Parathyroid adenoma (tissue), 2 donors: ENCODE data around the gene MEN1.

ENCODE experiments used
- H2AFZ ChIP-seq: fragments of 300-600 bp; sonication (generic); one replicate; pipeline ENCODE4 v1.7.0; 2017; ENCODE audit warnings: antibody characterized with exemption, mild to moderate bottlenecking
- H3K27ac ChIP-seq: fragments of 300-600 bp; sonication (generic); one replicate; pipeline ENCODE4 v1.7.0; 2017
- H3K27me3 ChIP-seq: fragments of 300-600 bp; sonication (generic); one replicate; pipeline ENCODE4 v1.7.0; 2017; ENCODE audit warnings: low read length; ENCODE audit not compliant: control insufficient read depth, insufficient read depth
- H3K36me3 ChIP-seq: fragments of 300-600 bp; sonication (generic); one replicate; pipeline ENCODE4 v1.7.0; 2017; ENCODE audit warnings: low read length; ENCODE audit not compliant: control insufficient read depth, insufficient read depth
- H3K4me1 ChIP-seq: fragments of 300-600 bp; sonication (generic); one replicate; pipeline ENCODE4 v1.7.0; 2017; ENCODE audit warnings: control low read depth
- H3K4me2 ChIP-seq: fragments of 300-600 bp; sonication (generic); one replicate; pipeline ENCODE4 v1.7.0; 2017; ENCODE audit warnings: low read length
- H3K4me3 ChIP-seq: fragments of 300-600 bp; sonication (generic); one replicate; pipeline ENCODE4 v1.7.0; 2017; ENCODE audit warnings: low read depth, low read length
- H3K79me2 ChIP-seq: fragments of 300-600 bp; sonication (generic); one replicate; pipeline ENCODE4 v1.7.0; 2017; ENCODE audit warnings: control low read depth
- H3K9ac ChIP-seq: fragments of 300-600 bp; sonication (generic); one replicate; pipeline ENCODE4 v1.7.0; 2017; ENCODE audit warnings: mild to moderate bottlenecking
- H3K9me3 ChIP-seq: fragments of 300-600 bp; sonication (generic); one replicate; pipeline ENCODE4 v1.7.0; 2017; ENCODE audit warnings: low read length; ENCODE audit not compliant: control insufficient read depth
- TF ChIP-seq, protein P1 (sequence below): fragments of 300-600 bp; sonication (generic); IDR thresholded peaks from one replicate; pipeline ENCODE4 v1.7.0; 2017; ENCODE audit warnings: antibody characterized with exemption, mild to moderate bottlenecking
- donor health status: primary hyperparathyroidism.

The MEN1 gene

DNA sequence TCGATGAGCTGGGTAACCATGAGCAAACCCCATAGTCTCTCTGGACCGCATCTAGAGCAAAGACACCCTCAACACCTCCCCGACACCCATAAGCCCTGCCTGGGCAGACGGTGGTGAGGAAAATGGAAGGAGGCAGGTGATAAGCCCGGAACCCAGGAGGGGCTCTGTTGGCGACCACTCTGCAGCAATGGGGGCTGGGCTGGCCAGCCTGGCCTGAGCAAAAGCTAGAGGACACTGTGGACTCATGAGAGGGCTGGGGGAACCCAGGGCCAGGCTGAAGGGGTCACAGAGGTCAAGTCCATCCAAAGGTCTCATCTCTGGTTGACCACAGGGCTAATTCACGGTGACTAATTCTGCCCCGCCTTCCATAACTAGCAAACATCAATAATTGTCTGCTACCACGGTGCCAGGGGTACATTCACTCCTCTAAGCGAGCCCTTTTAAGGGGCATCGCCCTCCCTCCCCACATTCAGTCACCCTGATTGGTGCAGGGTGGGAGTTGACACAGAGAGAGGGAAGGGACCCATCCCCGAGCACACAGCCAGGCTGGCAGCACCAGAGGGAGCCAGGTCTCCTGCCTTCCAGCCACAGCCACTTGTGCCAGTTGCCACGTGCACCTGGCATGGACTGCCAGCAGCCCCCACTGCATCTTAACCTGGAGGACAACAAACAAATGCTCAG, 54.5 kb downstream of the MEN1 start:
- Histone ChIP-seq H3K9ac (no peak overlapping the region), H3K36me3 (no peaks in the 10 kb centered on the region), H3K79me2 (no peaks in the 10 kb centered on the region), H2AFZ (no peak overlapping the region), H3K4me3 (no peak overlapping the region), H3K4me1 (no peaks in the 10 kb centered on the region), H3K9me3 (no peaks in the 10 kb centered on the region), H3K27ac (no peak overlapping the region), H3K4me2 (no peak overlapping the region), H3K27me3 (no peaks in the 10 kb centered on the region)
- TF ChIP-seq, protein P1, sequence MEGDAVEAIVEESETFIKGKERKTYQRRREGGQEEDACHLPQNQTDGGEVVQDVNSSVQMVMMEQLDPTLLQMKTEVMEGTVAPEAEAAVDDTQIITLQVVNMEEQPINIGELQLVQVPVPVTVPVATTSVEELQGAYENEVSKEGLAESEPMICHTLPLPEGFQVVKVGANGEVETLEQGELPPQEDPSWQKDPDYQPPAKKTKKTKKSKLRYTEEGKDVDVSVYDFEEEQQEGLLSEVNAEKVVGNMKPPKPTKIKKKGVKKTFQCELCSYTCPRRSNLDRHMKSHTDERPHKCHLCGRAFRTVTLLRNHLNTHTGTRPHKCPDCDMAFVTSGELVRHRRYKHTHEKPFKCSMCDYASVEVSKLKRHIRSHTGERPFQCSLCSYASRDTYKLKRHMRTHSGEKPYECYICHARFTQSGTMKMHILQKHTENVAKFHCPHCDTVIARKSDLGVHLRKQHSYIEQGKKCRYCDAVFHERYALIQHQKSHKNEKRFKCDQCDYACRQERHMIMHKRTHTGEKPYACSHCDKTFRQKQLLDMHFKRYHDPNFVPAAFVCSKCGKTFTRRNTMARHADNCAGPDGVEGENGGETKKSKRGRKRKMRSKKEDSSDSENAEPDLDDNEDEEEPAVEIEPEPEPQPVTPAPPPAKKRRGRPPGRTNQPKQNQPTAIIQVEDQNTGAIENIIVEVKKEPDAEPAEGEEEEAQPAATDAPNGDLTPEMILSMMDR = no peak

DNA sequence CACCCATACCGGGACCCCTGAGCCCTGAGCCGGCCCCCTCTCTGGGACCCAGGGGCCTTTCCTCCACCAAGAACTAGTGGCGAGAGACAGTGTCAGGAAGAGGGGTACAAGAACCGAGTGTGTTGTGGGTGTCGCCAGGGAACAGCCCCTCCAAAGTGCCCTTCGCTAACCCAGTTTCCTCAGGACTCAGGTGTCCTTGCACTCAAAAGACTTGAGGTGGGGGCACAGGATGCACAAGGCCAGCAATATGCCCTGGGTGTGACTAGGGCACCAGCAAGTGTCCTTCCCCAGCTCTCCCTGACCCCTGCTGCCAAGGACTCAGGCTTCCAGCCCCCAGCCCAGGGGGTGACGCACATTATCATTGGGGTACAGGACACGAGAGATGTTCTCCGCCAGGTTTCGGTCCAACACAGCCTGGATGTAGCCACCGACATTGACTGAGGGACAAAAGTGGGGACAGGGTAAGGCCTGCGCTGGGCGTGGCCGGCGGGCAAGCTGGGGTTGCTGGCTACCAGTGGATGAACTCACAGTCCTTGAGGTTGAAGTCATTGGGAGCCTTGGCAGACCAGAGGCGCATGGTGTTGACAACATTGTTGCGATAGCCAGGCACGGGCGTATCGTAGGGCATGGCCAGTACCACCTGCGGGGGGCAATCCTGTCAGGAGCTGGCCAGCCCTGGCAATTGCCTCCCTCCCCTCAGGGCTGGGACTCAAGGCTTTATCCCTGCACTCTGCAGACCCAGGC, 55.3 kb downstream of the MEN1 start:
- H3K9ac ChIP-seq = no peak overlapping the region
- no peaks in the 10 kb centered on the region for H3K36me3 ChIP-seq
- TF ChIP-seq, protein P1 = no peak
- H3K27me3 ChIP-seq = no peaks in the 10 kb centered on the region
- no peaks in the 10 kb centered on the region for H3K9me3 ChIP-seq
- H3K4me2 ChIP-seq = no peak overlapping the region
- no peak overlapping the region for H2AFZ ChIP-seq
- no peaks in the 10 kb centered on the region for H3K79me2 ChIP-seq
- H3K4me1 ChIP-seq = no peaks in the 10 kb centered on the region
- no peak overlapping the region for H3K27ac ChIP-seq
- no peak overlapping the region for H3K4me3 ChIP-seq

DNA sequence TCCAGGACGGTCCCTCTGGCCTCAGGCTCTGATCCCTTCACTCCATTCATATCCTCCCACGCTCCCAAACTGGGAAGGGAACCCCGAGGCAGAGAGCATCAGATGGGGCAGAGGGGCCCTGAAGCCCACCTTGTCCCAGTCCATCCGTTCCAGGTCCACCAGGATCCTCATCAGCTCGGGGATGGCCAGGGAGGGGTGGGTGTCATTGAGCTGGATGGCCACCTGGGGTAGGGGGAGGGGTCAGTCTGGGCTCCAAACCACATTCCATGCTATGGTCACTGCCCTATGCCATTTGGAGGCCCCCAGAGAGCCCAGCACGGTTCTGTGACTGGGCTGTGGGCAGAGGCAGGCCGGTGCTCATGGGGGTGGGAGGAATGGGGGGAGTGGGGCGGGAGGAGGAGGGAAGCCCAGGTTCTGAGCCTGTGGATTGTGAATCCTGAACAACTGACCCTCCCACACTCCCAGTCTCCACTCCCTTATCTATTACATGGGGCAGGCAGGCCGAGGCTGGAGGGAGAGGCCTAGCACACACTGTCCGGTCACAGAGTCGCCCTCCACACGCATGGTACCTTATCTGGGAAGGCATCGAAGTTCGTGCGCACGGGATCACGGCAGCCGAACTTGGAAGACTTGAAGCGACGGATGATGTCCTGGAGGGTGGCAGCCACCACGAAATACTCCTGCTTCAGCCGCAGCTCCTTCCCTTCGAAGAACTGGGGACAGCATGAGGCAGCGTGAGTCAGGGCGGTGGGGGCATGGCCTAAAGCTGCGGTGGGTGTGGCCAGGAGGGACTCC, 56.0 kb downstream of the MEN1 start:
- H3K27ac ChIP-seq = no peak overlapping the region
- no peaks in the 10 kb centered on the region for H3K9me3 ChIP-seq

More for the DNA sequence above, 56.0 kb downstream of the MEN1 start:
- Histone ChIP-seq H3K79me2 (no peaks in the 10 kb centered on the region), H3K9ac (no peak overlapping the region), H3K4me2 (no peak overlapping the region), H2AFZ (no peak overlapping the region), H3K4me3 (no peak overlapping the region), H3K4me1 (no peaks in the 10 kb centered on the region), H3K36me3 (no peaks in the 10 kb centered on the region), H3K27me3 (no peaks in the 10 kb centered on the region)
- TF ChIP-seq, protein P1 = no peak
